Activated B cell treated with CpG ODN at 0.5 μM for 24 hours (primary cell): ENCODE results near the gene CLTCL1. TPM values are rescaled to one million over a fixed set of nuclear protein-coding genes. Genes with fewer than 3 reads are reported as not detected.

Source experiments
- ATAC-seq: fragments of 200-7000 bp; cut with Tn5 transposase; one replicate; pipeline ENCODE4 v1.10.0; 2021; ENCODE audit warnings: low read depth, mild to moderate bottlenecking, moderate library complexity
- CTCF ChIA-PET: fragments of 350-600 bp; sonication (Branson Sonifier 250); formaldehyde crosslinking; loops from one replicate; lab custom pipeline; 2021; ENCODE audit warnings: antibody characterized with exemption; lab: Charles Lee
- POLR2A ChIA-PET: fragments of 350-600 bp; sonication (Branson Sonifier 250); formaldehyde crosslinking; loops from one replicate; lab custom pipeline; 2021; ENCODE audit warnings: antibody characterized with exemption; lab: Charles Lee
- DNase-seq: peaks from one replicate; pipeline ENCODE4 v3.0.0; 2022
- H3K27ac Mint-ChIP-seq: one replicate; pipeline ENCODE4 v1.8.0; 2020; ENCODE audit warnings: mixed read lengths
- H3K27me3 Mint-ChIP-seq: one replicate; pipeline ENCODE4 v1.8.0; 2021; ENCODE audit warnings: mixed read lengths
- H3K36me3 Mint-ChIP-seq: one replicate; pipeline ENCODE4 v1.8.0; 2021; ENCODE audit warnings: low read depth, mixed read lengths
- H3K4me1 Mint-ChIP-seq: one replicate; pipeline ENCODE4 v1.8.0; 2021; ENCODE audit warnings: mixed read lengths
- H3K4me3 Mint-ChIP-seq: one replicate; pipeline ENCODE4 v1.8.0; 2020; ENCODE audit warnings: mild to moderate bottlenecking, mixed read lengths
- H3K9me3 Mint-ChIP-seq: one replicate; pipeline ENCODE4 v1.8.0; 2020; ENCODE audit warnings: mixed read lengths
- intact Hi-C: fragments of 100-400 bp; cut with micrococcal nuclease; formaldehyde crosslinking; loops from one replicate; pipeline ENCODE4 v1.15.1; 2024
- total RNA-seq: library from RNA; stranded (reverse); gene quantifications from 2 replicates; pipeline ENCODE4 v1.2.3, GENCODE V29; 2022
- TF ChIP-seq, protein P1 (sequence below): fragments of 200-600 bp; IDR thresholded peaks from one replicate; pipeline ENCODE4 v1.8.0; 2022; ENCODE audit warnings: antibody characterized with exemption, mild to moderate bottlenecking

The CLTCL1 gene
- total RNA-seq, 1 donor from 2014 or later, result 5.0 TPM

DNA sequence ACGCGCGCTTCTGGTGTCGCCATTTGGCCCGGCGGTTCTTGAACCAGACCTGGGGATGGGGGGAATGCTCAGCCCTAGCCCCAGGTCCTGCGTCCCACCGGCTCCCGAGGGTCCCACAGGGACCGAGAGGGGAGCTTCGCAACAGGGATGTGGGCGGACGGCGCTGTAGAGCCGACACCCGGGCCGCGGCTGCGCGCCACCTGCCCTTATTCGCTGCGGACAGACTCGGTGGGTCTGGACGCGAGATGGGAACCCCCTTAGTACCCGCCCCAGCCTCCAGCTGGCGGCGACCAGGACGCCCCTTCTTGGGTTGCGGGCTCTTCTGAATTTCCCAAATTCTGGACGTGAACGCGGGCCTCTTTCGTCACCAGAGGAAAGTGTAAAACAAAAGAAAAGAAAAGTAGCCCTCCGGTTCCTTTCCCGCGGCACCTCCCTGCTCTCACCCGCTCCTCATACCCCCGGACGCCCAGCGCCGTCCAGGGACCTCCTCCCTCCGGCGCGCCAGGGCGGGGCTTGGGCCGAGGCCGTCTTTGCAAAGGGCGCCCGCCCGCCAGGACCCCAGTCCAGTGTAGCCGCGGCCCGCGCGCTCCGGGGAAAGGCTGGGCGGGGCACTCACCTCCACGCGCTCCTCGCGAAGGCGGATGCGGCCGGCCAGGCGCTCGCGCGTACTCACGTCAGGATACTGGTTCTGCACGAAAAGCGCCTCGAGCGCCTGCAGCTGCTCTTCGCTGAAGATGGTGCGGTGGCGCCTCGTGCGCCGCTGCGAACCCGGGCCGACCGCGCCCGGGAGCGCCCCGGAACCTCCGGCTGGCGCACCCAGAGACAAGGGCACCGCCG is 142.3 kb downstream of the CLTCL1 start:
- ATAC-seq (no peak), DNase-seq (no peak)
- H3K36me3 Mint-ChIP-seq, result peaks cover 3% of the 10 kb centered on the region
- H3K9me3 Mint-ChIP-seq, result no peaks in the 10 kb centered on the region
- peak overlapping the region; percentile 38 for H3K4me3 Mint-ChIP-seq
- H3K4me1 Mint-ChIP-seq, result peaks cover 12% of the 10 kb centered on the region
- no peak overlapping the region for H3K27ac Mint-ChIP-seq
- intact Hi-C loops, result loop anchor here (10.0 kb wide), 1 partner anchor 146 kb away; the partner anchor contains the start of gene CLTCL1
- ChIA-PET POLR2A (no interaction called here), CTCF (interaction anchor here (0.8 to 1.1 kb wide), 2 partner anchors 25 to 481 kb away, joined by 3 to 4 read pairs; no protein-coding TSS in a partner anchor)
- TF ChIP-seq, protein P1, sequence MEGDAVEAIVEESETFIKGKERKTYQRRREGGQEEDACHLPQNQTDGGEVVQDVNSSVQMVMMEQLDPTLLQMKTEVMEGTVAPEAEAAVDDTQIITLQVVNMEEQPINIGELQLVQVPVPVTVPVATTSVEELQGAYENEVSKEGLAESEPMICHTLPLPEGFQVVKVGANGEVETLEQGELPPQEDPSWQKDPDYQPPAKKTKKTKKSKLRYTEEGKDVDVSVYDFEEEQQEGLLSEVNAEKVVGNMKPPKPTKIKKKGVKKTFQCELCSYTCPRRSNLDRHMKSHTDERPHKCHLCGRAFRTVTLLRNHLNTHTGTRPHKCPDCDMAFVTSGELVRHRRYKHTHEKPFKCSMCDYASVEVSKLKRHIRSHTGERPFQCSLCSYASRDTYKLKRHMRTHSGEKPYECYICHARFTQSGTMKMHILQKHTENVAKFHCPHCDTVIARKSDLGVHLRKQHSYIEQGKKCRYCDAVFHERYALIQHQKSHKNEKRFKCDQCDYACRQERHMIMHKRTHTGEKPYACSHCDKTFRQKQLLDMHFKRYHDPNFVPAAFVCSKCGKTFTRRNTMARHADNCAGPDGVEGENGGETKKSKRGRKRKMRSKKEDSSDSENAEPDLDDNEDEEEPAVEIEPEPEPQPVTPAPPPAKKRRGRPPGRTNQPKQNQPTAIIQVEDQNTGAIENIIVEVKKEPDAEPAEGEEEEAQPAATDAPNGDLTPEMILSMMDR, result no peak
- peaks cover 38% of the 10 kb centered on the region for H3K27me3 Mint-ChIP-seq

- intact Hi-C loops, result loop anchor here (10.0 kb wide), 1 partner anchor 146 kb away; the partner anchor contains the start of gene CLTCL1
- H3K27ac Mint-ChIP-seq, result no peak overlapping the region
- peaks cover 35% of the 10 kb centered on the region for H3K27me3 Mint-ChIP-seq
- no peak for ATAC-seq
- H3K4me3 Mint-ChIP-seq, result no peak overlapping the region
- H3K9me3 Mint-ChIP-seq, result no peaks in the 10 kb centered on the region
- TF ChIP-seq, protein P1, result no peak
- H3K36me3 Mint-ChIP-seq, result peaks cover 8% of the 10 kb centered on the region
- CTCF ChIA-PET, result interaction anchor here (0.8 kb wide), 1 partner anchor 25 kb away, joined by 3 read pairs; no protein-coding TSS in a partner anchor
- no peak for DNase-seq
- POLR2A ChIA-PET, result interaction anchor here (0.6 kb wide), 1 partner anchor 283 kb away, joined by 3 read pairs; the partner anchor contains the start of gene HIRA
- peaks cover 18% of the 10 kb centered on the region for H3K4me1 Mint-ChIP-seq
Observed at GRCh38 chr22:19148417-19149046, 143.0 kb downstream of the CLTCL1 start.

- DNase-seq (no peak), ATAC-seq (no peak)
- intact Hi-C loops, result loop anchor here (10.0 kb wide), 1 partner anchor 148 kb away; the partner anchor contains the start of gene CLTCL1
- Mint-ChIP-seq H3K27ac (no peak overlapping the region), H3K4me3 (no peak overlapping the region), H3K4me1 (peaks cover 26% of the 10 kb centered on the region), H3K9me3 (no peaks in the 10 kb centered on the region), H3K36me3 (peaks cover 12% of the 10 kb centered on the region), H3K27me3 (peaks cover 28% of the 10 kb centered on the region)
- TF ChIP-seq, protein P1, result no peak
- CTCF ChIA-PET, result interaction anchor here (1.3 to 5.0 kb wide), 2 partner anchors 331 to 483 kb away, joined by 3 to 46 read pairs; no protein-coding TSS in a partner anchor
- POLR2A ChIA-PET, result no interaction called here
Observed at GRCh38 chr22:19147195-19147780, 144.2 kb downstream of the CLTCL1 start.

- H3K27ac Mint-ChIP-seq, result no peak overlapping the region
- intact Hi-C loops, result loop anchor here (10.0 kb wide), 1 partner anchor 148 kb away; the partner anchor contains the start of gene CLTCL1
- no peaks in the 10 kb centered on the region for H3K9me3 Mint-ChIP-seq
- H3K36me3 Mint-ChIP-seq, result peaks cover 20% of the 10 kb centered on the region
- TF ChIP-seq, protein P1, result no peak
- no peak overlapping the region for H3K4me3 Mint-ChIP-seq
- ChIA-PET CTCF (interaction anchor here (1.3 to 5.0 kb wide), 2 partner anchors 332 to 484 kb away, joined by 3 to 46 read pairs; no protein-coding TSS in a partner anchor), POLR2A (no interaction called here)
- no peak for DNase-seq
- peaks cover 26% of the 10 kb centered on the region for H3K4me1 Mint-ChIP-seq
- peaks cover 22% of the 10 kb centered on the region for H3K27me3 Mint-ChIP-seq
- no peak for ATAC-seq
Observed at GRCh38 chr22:19146215-19146968, 145.1 kb downstream of the CLTCL1 start.
